Subcutaneous adipose tissue (tissue), 4 donors: ENCODE measurements around the gene PGBD5. TPM values are rescaled to one million over a fixed set of nuclear protein-coding genes. Genes with fewer than 3 reads are reported as not detected.

Experiments
- CTCF ChIP-seq: fragments of 450-650 bp; IDR thresholded peaks from one replicate; pipeline ENCODE4 v1.5.1; 2016; ENCODE audit warnings: low read depth, mild to moderate bottlenecking, control low read depth, antibody characterized with exemption, moderate library complexity
- total RNA-seq, 4 donors: library from RNA; depleted of rRNA; stranded (reverse); fragments of >200 nt; gene quantifications; one replicate each; pipeline ENCODE4 v1.1.0, GENCODE V29; 2016

PGBD5 gene
- total RNA-seq, 4 donors from 2014 or later = under 0.01 to 5.9 (median 0.27) TPM

GRCh38 chr1:230400007-230400344 lies 26.2 kb downstream of the PGBD5 start:
- no peak for TF ChIP-seq CTCF

GRCh38 chr1:230399321-230400006 lies 26.7 kb downstream of the PGBD5 start:
- no peak for TF ChIP-seq CTCF

- no peak for TF ChIP-seq CTCF
Observed at GRCh38 chr1:230398856-230399255, 27.3 kb downstream of the PGBD5 start.

GRCh38 chr1:230396966-230397365 lies 29.2 kb downstream of the PGBD5 start:
- no peak for TF ChIP-seq CTCF

- no peak for TF ChIP-seq CTCF
Observed at GRCh38 chr1:230395932-230396331, 30.2 kb downstream of the PGBD5 start.

- no peak for TF ChIP-seq CTCF
Observed at GRCh38 chr1:230394741-230395140, 31.4 kb downstream of the PGBD5 start.

- no peak for TF ChIP-seq CTCF
Observed at GRCh38 chr1:230394134-230394533, 32.0 kb downstream of the PGBD5 start.
